Hippocampal formation (tissue), 2 donors: Measurements from ENCODE around the gene PAK3.

ENCODE experiments used
- DNase-seq, 2 donors: peaks; one replicate each; lab custom pipeline; 2025; lab: John Stamatoyannopoulos, UW

PAK3 gene

DNA sequence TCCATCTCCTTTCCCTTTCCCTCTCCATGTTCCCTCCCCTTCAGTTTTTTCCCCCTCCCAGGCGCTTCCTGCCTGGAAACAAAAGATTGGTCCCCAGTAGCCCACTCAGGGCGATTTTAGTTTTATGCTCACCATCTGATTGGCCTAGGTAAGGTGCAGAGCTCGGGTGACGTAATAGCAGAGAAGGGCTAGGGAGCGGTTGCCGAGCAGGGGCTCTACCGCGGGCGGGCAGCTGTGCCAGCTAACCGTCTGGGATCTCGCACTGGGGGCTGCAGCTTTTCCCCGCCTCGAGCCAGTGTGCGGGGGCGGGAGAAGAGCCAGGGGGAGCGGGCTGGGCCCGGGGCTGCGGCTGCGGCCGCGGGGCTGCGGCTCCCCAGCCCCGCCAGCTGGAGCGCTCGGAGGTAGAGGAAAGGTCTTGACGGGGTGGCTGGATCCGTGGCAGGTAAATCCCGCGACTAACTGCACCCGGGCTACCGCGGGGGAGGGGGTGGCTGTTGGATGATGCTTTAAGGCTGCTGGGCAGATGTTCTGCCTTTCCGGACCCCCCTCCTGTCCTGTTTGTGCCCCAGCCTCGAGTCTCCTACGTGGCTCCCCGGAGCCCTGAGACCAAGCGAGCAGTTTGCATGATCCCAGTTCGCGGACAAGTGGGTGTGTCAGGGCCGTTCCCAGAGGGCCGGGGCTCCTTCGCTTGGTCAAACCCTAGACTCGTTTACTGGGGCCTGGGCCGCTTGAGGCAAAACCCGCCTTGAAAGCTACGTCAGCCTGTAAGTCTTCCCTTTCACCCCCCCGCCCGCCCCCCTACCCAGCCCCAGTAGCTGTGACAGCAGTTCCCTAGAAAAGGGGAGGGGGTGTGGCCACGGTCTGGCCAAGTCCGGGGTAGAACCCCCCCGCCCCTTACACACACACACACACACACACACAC lies at the start of gene PAK3:
Gene PAK3 (plus strand): TSS at position 218 of the 922 bp plus-strand sequence. CDS start 26,913 bp downstream, outside the sequence.
- DNase-seq, result peak; percentile 4 to 10

- no peak for DNase-seq
These were observed 48.4 kb upstream of the PAK3 start for GRCh38 chrX:111047575-111047974.

GRCh38 chrX:111052478-111052877 lies 43.5 kb upstream of the PAK3 start:
- DNase-seq, result no peak

GRCh38 chrX:111071542-111072277 lies 24.3 kb upstream of the PAK3 start:
- DNase-seq, result no peak

GRCh38 chrX:111083081-111083480 lies 12.9 kb upstream of the PAK3 start:
- DNase-seq, result no peak

DNA sequence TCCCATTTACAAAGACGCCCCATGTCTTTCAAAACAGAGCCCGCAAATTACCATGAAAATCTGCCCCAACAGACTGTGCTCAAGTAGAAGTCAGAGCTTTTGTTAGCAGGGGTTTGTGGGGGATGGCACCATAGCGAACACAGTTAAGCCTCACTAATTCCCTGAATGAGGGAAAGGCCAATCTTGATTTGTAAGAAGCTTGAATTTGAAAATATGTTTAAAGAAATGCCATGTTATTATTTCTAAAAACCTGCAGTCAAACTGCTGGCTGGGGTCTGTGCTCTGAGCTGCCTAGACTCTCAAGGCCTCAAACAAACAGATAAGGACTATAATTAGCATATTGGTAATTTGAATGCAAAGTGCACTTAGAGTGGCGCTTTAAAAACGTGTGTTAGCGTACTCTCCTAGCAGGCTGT lies 9.4 kb upstream of the PAK3 start:
- DNase-seq, result no peak

GRCh38 chrX:111088628-111089027 lies 7.4 kb upstream of the PAK3 start:
- no peak for DNase-seq

DNA sequence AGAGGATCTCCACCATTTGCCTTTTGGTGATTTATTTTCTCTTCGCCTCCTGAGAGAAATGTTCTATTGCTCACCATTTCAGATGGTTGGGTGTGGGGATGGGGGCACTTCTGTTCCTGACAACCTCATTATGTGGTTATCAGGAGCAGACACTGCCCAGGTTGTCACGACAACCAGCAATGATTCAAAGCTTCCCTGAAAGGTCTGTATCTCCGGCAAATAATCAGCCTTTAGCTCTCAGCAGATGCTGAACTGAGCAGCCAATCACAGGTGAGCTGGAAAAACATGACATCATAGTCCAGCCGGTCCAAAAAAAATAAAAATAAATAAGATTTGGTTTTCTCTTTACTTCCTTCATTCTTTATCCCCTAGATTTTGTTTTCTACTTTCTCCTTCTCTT lies 5.5 kb upstream of the PAK3 start:
- no peak for DNase-seq

DNA sequence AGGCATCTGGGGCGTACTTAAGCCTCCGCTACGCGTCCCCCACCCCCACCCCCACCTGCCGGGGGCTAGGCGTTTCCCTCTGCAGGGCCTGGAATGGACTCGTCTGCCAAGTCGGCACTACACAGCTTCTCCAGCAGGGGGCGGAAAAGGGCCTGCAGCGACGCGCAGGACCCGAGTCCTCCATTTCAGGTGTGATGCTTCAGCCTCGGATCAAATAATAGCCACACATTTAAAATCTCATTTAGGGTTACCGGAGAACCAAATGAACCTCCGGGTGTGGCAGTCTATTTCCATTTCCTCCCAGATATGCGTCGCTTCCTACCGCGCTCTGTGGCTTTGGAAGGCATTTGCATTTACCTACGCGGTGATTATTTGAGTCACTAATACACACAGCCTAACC lies 2.9 kb downstream of the PAK3 start:
- DNase-seq, result peak; percentile 4 to 5

- peak in 1 of 2 donors; percentile 4 for DNase-seq
These were observed 4.2 kb downstream of the PAK3 start for GRCh38 chrX:111100191-111100590.

DNA sequence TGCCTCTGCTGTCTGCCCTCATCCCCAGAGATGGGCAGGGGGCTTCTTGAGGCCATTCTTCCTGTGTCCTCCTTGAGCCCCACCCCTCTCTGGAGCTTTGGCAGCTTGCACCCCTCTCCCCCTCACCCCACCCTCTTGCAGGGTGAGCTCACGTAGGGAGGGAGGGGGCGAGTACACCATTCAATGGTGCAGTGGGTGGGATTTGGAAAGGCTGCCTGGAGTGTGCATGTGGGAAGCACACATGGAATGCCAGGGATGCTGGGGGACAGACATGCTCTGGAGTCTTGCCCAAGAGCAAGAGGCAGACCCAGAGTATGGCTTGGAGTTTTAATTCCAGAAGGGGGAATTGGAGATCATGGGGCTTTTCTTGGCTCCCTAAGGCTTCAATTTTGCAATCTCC lies 5.6 kb downstream of the PAK3 start:
- no peak for DNase-seq

GRCh38 chrX:111102636-111103035 lies 6.6 kb downstream of the PAK3 start:
- DNase-seq, result no peak

DNA sequence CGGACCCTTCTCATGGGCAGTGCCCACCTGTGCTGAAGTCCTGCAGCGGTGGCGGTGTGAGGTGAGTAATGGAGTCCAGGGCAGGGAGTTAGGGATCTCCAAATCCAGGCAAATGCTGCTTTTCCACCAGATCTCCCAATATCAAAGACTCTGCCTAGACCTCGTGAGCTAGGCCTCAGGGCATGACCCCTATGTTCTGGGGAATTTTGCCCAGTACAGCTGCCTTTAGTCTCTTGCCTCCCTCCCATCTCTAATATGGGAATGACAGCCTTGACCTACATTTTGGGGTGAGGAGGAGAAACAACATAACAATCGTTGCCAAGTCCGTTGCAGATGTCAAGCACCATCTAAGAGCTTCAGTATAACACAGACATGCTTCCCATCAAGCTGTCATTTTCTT lies 7.3 kb downstream of the PAK3 start:
- DNase-seq, result no peak

DNA sequence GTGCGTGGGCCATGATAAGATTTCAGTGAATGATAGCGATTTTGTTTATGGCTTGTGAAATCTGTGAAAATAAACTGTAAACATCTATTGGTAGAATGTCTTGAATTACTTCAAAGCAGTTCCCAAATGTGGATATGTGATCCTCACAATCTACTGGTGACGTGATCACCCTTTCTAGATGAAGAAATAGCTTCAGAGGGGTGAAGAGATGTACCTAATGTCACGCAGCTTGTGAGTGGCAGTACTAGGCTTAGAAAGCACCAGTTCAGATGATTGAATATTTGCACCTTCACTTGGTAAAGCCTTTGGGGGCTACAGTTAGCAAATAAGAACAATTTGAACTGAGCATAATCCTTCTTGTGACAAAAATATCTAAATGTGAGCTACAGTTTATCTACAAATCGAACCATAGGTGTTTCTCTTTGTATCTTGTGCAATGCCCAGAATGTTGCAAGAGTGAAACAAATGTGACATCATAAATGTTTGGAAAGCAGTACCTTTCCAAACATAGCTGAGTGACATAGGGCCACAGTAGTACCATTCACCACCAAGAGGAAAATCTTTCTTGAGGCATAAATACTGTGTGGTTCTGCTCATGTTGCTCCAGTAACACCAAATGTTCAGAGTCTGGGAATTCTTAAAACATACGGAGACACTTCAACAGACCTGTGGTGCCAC lies 14.2 kb downstream of the PAK3 start:
- no peak for DNase-seq

DNA sequence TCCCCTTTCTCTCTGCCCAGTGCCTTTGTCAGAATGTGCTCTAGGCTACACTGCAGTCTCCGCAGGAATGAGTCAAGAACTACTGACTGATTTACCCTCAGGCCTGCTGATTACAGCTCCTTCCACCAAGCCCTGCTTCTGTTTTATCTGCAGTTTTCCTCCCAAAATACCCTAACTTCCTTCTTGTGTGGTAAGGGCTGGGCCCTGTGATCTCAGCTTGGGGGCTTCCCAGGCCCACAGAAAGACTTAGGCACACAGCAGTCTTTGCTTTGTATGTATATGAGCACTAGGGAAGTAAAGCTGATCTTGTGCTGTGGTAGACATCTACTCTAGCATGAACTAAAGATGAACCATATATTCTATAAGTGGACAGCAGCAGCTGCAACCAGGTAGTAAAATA lies 18.8 kb downstream of the PAK3 start:
- DNase-seq, result no peak

- DNase-seq, result no peak
These were observed 20.7 kb downstream of the PAK3 start for GRCh38 chrX:111116666-111117065.

GRCh38 chrX:111119341-111119740 lies 23.4 kb downstream of the PAK3 start:
- DNase-seq, result no peak

GRCh38 chrX:111123125-111123524 lies 27.1 kb downstream of the PAK3 start:
- no peak for DNase-seq

DNA sequence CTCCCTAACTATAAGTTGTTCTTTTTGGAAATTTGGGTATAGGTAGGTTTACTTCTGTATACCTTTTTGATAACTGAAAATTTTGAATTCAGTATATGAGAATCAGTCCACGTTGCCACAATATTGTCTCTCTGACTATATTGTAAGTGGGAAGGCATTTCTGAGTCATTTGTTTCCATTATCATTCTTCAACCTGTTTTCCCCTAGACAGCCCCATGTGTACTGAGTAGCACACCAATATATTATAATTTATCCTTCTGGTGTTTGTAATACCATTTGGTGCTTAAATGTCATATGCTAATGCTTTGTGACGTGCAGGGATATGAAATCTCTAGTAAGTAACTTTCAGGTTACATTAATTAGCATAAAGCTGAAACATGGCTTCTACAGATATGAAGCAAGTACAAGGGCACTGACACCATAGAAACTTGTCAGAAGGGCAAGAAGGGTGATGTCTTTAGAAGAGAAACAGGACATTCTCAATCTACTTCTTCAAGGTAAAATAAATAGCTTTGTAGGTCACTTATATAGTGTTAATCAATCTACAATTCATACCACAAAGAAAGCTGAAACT lies 27.7 kb downstream of the PAK3 start:
- DNase-seq, result no peak

DNA sequence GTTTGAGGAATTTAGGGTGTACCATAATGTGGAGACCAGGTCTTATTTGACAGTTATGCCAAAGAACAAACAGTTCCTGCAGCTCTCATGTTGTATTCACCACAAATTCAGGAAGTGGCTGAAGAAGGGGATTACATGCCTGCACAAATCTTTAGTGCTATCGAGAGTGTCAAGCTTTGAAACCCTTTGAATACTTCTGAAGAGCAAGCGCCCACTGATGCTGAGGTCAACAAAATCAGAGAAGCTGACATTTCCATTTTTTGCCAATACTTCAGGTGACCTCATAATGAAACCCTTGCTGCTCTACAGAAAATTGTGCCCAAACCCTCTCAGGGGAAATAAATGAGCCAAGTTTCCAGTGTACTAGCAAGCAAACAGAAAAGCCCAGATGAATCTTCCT lies 28.4 kb downstream of the PAK3 start:
- DNase-seq, result no peak

- no peak for DNase-seq
These were observed 31.0 kb downstream of the PAK3 start for GRCh38 chrX:111127038-111127437.

DNA sequence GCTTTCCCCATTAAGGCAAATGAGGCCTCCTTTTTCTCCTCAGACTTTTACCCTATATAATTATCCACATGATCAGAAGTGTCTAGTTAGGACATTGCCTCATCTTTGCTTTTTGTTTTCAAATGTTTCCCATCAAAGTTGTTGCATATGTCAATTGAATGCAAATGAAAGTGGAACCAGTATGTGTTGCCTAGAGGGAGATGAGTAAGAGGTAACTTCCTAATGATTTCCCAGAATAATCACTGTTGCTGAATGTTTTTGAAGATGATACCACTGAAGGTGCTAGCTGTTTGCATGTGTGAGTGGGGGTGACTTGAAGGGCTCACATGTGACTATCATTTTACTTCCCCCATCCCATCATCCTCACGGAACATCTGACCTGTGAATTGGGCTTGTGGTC lies 33.9 kb downstream of the PAK3 start:
- DNase-seq, result no peak
